Testis (tissue), 2 donors: ENCODE results near the gene FGF8.

Experiments
- POLR2A ChIP-seq: fragments of 450-650 bp; IDR thresholded peaks from one replicate; pipeline ENCODE4 v1.6.1; 2017; ENCODE audit warnings: antibody characterized with exemption, mild to moderate bottlenecking, moderate library complexity
- TF ChIP-seq, protein P1 (sequence below), 3 experiments: fragments of 450-650 bp in 2 of 3; fragments of 200-600 bp in 1 of 3; sonication (generic) in 1 of 3; IDR thresholded peaks; one replicate each; pipeline ENCODE4 v1.5.1; 2016 to 2019; ENCODE audit warnings: antibody characterized with exemption in 3 of 3, mild to moderate bottlenecking in 2 of 3, moderate library complexity in 1 of 3

DNA sequence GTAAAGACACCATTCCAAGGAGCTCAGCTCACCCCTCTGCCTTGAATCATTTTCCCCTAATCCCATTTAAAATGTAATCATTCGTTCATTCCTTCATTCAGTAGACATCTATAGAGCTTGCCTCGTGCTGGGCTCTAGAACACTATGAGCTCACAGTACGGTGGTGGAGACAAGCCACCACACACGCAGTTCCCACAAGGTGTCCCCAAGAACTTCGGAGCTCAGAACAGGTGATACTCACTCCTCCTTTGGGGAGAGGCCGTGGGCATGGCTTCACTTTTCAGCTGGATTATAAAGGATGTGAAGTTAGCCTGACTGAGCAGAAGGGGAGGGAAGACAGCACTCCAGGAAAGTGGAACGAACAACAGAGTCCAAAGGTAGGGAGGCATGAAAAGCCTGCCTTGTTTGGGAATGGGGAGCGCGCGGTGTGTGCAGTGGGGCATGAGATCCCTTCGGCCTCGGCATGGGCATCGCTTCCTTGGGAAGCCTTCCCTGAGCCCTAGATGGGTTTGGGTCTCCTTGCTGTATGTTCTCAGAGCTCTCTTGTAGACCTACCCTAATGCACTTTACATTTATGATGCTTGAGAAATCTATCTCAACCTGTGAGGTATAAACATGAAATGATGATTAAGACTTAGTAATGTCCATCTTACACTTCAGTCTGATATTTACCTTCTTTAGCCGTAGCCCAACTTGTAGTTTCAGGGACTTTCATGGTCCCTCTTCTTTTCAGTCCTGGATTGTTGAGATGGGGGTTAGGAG lies 43.1 kb upstream of the FGF8 start:
- TF ChIP-seq POLR2A: no peak
- TF ChIP-seq, protein P1, sequence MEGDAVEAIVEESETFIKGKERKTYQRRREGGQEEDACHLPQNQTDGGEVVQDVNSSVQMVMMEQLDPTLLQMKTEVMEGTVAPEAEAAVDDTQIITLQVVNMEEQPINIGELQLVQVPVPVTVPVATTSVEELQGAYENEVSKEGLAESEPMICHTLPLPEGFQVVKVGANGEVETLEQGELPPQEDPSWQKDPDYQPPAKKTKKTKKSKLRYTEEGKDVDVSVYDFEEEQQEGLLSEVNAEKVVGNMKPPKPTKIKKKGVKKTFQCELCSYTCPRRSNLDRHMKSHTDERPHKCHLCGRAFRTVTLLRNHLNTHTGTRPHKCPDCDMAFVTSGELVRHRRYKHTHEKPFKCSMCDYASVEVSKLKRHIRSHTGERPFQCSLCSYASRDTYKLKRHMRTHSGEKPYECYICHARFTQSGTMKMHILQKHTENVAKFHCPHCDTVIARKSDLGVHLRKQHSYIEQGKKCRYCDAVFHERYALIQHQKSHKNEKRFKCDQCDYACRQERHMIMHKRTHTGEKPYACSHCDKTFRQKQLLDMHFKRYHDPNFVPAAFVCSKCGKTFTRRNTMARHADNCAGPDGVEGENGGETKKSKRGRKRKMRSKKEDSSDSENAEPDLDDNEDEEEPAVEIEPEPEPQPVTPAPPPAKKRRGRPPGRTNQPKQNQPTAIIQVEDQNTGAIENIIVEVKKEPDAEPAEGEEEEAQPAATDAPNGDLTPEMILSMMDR (IDR thresholded peaks at IDR 0.05): no peak
